ENCODE data around the gene MAPK7.

MAPK7 gene

DNA sequence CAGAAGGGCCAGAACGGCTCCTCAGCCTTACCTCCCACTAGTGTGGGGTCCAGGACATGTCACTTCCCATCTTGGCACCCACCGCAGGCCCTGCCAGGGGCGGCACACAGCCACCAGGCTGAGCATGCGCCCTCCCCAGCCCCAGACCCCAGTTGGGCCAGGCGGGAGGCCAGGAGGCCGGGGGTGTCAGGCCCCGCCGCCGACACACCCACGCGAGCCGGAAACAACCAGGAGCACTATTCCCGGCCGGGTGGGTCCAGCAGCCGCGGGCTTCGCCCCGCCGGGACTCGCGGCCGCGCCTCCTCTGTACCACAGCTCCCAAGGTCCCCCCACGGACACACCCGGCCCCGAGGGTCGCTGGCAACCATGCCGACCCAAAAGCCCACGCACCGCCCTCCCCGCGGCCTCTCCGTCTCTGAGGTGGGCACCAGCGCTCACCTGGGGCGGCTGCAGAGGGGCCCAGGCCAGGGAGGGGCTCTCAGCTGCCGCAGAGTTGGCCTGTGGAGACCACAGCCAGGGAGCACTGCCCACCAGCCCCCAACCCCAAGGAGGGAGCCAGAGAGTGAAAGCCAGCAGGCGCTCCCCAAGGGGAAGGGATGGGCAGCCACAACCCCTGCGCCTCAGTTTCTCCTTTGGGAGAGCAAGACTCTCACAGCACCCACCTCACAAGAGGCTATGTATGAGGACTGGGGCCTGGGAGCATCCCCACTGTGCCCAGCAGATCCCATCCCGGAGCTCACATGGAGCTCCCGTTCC, 33.8 kb upstream of the MAPK7 start:
- Mint-ChIP-seq H3K4me1 (peaks cover 30% of the 10 kb centered on the region), H3K27ac (no peak overlapping the region), H3K4me3 (no peak overlapping the region), H3K36me3 (ENCODE audit: low read depth) (no peaks in the 10 kb centered on the region), H3K27me3 (ENCODE audit: low read depth) (no peaks in the 10 kb centered on the region), H3K9me3 (no peaks in the 10 kb centered on the region)
- TF ChIP-seq, protein P1, sequence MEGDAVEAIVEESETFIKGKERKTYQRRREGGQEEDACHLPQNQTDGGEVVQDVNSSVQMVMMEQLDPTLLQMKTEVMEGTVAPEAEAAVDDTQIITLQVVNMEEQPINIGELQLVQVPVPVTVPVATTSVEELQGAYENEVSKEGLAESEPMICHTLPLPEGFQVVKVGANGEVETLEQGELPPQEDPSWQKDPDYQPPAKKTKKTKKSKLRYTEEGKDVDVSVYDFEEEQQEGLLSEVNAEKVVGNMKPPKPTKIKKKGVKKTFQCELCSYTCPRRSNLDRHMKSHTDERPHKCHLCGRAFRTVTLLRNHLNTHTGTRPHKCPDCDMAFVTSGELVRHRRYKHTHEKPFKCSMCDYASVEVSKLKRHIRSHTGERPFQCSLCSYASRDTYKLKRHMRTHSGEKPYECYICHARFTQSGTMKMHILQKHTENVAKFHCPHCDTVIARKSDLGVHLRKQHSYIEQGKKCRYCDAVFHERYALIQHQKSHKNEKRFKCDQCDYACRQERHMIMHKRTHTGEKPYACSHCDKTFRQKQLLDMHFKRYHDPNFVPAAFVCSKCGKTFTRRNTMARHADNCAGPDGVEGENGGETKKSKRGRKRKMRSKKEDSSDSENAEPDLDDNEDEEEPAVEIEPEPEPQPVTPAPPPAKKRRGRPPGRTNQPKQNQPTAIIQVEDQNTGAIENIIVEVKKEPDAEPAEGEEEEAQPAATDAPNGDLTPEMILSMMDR (IDR thresholded peaks at IDR 0.05; ENCODE audit: unreplicated experiment in 3 of 3), result no peak

DNA sequence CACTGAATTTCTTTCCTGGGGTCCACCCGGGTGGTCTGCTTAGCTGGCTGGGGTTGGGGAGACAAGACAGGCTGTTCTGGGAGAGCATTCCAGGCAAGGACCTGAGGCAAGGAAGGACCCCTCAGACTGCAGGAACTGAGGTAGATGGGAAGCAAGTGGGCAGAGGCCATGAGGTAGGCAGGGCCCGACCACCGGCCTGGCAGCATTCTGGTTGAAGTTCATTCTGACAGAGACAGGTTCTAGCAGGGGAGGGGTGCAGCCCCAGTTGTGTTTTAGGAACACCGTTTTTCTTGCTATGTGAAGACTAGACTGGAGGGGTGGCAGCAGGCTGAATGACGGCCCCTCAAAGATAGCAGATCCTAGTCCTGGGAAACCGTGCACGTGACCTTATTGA, 33.2 kb upstream of the MAPK7 start:
- Mint-ChIP-seq H3K9me3 (no peaks in the 10 kb centered on the region), H3K4me1 (peaks cover 28% of the 10 kb centered on the region), H3K36me3 (ENCODE audit: low read depth) (no peaks in the 10 kb centered on the region), H3K4me3 (no peak overlapping the region), H3K27ac (peak overlapping the region in 1 of 3 experiments; percentile 42), H3K27me3 (ENCODE audit: low read depth) (no peaks in the 10 kb centered on the region)
- TF ChIP-seq, protein P1 (IDR thresholded peaks at IDR 0.05; ENCODE audit: unreplicated experiment in 3 of 3), result no peak

DNA sequence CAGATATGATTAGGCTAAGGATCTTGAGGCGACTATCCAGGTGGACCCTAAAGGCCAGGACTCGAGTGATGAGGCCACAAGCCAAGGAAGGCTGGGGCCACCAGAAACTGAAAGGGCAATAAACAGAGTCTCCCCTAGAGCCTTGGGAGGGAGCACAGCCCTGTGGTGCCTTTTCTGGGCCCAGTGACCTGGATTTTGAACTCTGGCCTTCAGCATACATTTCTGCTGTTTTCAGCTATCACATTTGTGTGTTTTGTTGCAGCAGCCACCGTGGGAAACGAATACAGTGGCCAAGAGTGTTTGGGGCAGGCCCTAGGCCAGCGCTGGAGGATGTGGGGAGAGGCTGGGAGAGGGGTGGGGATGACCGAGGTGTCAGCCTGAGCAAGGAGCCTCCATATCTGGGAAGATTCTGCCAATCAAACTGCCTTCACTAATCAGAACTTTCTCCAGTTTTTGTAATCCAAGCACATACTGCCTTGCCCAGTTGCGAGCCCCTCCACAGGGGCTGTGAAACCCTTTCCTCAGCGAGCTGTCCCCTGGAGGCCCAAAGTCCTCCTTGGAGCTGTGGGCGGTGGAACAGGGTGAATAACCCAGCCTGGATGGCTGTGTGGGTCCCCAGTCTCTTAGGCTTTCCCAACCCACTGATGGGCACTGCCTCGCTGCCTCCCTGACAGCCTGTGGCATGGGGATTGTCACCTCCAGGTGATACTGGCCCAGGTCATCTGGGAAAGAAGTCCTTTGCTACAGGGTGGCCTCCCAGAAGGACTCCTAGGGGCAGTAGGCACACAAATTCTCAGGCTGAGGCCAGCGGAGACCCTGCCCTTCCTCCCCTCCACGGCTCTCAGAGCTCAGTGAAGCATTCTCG, 32.6 kb upstream of the MAPK7 start:
- TF ChIP-seq, protein P1 (IDR thresholded peaks at IDR 0.05; ENCODE audit: unreplicated experiment in 3 of 3), result no peak
- Mint-ChIP-seq H3K36me3 (ENCODE audit: low read depth) (no peaks in the 10 kb centered on the region), H3K27me3 (ENCODE audit: low read depth) (no peaks in the 10 kb centered on the region), H3K27ac (no peak overlapping the region), H3K9me3 (no peaks in the 10 kb centered on the region), H3K4me1 (peaks cover 26% of the 10 kb centered on the region), H3K4me3 (no peak overlapping the region)

DNA sequence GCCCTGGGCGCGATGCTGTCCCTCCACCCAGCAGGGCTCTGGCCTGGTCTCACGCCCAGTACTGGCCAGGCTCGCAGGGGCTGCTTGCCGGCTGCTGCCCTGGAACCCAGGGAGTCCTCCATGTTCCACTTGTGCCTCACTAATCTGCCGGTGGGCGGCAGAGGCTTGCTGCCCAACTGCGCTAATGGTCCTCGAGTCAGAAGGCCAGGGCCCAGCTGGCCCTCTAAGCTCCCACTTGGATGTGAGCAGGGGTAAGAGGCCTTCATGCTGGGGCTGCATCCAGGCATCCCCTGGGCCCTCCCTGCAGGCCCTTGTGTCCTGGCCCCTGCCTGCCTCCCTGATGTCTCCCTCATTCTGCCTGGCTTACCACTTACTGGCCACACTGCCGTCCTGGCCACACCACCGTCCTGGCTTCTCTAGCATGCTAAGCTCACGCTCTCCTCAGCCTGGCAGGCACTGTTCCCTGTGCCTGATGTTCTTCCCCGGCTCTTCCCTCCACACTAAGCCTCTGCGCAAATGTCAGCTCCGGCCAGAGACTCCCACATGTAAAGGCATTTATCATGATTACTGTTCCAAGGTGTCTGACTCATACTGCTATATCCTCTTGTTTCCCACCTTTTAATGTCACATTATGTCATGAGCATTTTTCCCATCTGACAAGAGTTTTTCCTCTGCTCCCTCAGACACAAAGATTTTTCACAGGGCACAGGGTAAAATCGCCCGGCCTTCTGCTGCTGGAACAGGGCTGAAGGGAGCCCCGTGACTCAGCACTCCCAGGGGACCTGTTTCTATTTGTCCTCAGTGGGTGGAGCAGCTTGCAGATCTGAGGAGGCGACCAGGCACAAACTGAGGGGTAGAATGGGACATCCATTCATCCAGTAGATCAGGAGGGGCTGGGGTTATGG, 31.7 kb upstream of the MAPK7 start:
- H3K27me3 Mint-ChIP-seq (ENCODE audit: low read depth), result no peaks in the 10 kb centered on the region
- TF ChIP-seq, protein P1 (IDR thresholded peaks at IDR 0.05; ENCODE audit: unreplicated experiment in 3 of 3), result no peak
- H3K9me3 Mint-ChIP-seq, result no peaks in the 10 kb centered on the region
- H3K4me3 Mint-ChIP-seq, result peak overlapping the region; percentile 13 to 27 (median 16)
- H3K27ac Mint-ChIP-seq, result peak overlapping the region; percentile 80 to 90 (median 86)
- H3K4me1 Mint-ChIP-seq, result peaks cover 17% of the 10 kb centered on the region
- H3K36me3 Mint-ChIP-seq (ENCODE audit: low read depth), result no peaks in the 10 kb centered on the region

DNA sequence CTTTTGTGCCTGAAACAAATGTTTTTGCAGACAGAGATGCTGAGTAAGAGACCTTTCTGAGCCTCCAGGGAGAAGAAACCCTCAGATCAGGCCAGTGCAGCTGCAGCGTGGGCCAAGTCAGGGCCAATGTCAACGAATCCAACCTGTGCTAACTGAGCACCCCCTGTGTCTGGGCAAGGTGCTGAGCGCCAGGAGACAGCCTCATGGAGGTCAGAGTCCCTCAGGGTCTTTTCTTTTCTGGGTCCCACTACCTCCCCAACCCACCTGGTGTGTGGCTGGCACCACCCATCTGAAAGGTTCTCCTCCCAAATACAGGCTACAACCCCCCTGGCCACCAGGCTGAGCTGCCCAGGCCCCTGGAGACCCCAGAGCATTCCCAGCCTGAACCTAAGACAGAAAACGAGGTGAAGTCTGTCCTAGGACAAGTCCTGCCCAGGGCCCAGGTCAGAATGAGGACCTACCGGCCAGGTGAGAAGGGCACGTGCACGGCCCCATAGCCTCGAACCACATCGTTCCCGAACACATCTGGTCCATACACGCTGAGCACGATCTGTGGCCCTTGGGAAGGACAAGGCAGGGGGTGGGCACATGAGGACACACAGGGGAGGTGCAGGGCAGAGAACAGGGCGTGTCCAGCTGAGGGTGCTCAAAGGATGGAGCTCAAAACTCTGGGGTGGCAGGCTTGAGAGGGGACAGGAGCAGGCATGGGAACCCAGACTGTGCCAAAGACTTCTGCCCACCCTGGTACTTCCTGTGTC, 30.8 kb upstream of the MAPK7 start:
- Mint-ChIP-seq H3K4me1 (peaks cover 9% of the 10 kb centered on the region), H3K9me3 (no peaks in the 10 kb centered on the region), H3K27me3 (ENCODE audit: low read depth) (no peaks in the 10 kb centered on the region), H3K4me3 (no peak overlapping the region), H3K36me3 (ENCODE audit: low read depth) (no peaks in the 10 kb centered on the region), H3K27ac (peak overlapping the region; percentile 80 to 90 (median 86))
- TF ChIP-seq, protein P1 (IDR thresholded peaks at IDR 0.05; ENCODE audit: unreplicated experiment in 3 of 3), result no peak
